Fibroblast of the conjunctiva (primary cell): ENCODE results near the gene LRRC72.
A peak's percentile ranks its signal among the peaks of the same experiment; 100 is the strongest.
"Not testable (repeated sequence)": the region's sequence is repeated elsewhere in the genome, so short reads cannot be mapped to it uniquely, and the experiment has no call there.

ENCODE experiments used
- DNase-seq: peaks from one replicate; pipeline ENCODE4 v3.0.0-alpha.2; 2010; ENCODE audit warnings: low read depth

The LRRC72 gene

DNA sequence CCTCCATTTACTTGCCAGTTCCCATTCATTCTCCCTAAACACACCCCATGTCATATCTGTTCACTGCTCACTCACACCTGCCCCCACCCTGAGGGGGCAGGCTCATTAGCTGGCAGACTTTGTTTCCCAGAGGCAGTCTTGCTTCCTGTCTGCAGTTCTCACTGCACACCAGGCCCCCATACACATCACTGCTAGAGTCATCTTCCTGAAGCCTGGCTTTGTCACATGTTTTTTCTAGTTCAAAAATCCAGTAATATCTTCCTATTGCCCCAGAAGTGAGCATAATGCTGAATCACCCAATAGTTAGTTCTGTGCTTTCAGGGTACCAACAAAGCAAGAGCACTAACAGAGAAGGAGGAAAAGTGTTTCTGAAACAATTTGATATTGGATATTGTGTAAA, 1.9 kb downstream of the LRRC72 start:
- DNase-seq: no peak

DNA sequence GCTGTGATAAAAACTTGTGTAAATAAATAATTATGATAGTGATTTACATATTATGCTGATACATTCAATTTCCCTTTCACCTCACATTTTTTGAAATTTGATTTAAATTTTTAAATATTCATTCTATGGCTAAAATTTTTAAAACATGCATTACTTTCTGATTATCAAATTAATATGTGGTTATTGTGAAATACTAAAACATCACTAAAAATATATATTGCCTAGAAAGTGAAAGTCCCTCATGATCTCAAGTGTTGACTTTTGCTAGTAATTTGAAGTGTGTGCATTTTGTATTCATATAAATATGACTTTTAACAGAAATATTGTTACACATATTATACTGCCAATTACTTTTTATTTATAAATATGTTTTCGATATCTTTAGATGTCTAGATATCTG, 3.1 kb downstream of the LRRC72 start:
- no peak for DNase-seq

DNA sequence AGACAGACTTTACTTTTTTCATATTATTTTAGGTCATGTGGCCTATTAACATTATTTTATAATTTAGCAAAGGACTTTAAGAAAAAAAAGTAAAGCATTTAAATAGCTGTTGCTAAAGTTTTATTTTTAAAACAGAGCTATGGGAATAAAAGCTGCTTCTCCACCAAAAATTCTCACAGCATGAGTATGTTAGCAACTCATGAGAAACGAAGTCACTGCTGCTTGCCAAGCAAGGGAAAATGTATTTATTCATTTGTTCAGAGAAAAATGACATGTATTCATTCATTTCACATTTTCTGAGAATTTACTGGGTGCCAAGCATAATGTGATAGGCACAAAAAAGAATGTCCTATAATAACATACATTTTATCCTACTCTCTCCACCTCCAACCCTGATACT, 5.1 kb downstream of the LRRC72 start:
- no peak for DNase-seq

DNA sequence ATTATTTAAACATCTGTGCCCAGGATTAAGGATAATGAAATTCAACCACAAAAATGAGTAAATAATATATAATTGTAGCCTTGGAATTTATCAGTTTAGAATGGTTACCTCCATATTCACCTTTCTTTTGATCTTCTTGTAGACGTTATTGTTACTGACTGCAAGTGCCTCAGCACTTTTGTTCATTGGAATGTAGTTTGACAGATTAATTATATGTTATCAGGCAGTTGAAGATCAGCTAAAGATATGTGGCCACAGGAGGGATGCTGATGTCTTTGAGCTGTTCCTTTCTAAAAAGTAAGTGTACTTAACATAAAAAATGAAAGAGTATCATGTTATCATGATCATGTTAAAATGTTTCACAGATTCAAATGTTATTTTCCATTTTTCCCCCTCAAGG, 5.6 kb downstream of the LRRC72 start:
- no peak for DNase-seq

DNA sequence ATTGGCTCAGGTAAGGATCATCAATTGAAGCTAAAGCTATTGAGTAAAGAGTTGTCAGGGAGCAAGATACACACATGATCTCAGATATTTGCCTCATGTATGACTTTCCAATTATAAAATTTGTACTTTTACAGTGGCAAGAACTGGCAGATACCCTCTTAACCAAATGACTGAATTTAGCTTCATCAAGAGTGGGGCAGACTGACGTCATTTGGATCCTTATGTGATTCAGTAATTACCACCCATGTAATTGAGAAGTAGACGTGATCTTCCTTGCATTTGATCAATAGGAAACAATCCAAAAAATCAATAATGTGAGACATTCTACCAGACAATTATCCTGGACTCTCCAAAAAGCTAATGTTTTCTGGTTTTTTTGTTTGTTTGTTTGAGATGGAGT, 8.9 kb downstream of the LRRC72 start:
- no peak for DNase-seq

DNA sequence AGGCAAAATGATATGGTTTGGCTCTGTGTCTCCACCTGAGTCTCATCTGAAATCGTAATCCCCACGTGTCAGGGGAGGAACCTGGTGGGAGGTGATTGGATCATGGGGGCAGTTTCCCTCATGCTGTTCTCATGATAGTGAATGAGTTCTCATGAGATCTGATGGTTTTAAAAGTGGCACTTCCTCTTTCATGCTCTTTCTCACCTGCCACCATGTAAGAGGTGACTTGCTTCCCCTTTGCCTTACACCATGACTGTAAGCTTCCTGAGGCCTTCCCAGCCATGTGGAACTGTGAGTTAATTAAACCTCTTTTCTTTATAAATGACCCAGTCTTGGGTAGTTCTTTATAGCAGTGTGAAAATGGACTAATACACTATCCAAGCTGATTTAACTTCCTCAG, 13.9 kb downstream of the LRRC72 start:
- not testable (repeated sequence) for DNase-seq

DNA sequence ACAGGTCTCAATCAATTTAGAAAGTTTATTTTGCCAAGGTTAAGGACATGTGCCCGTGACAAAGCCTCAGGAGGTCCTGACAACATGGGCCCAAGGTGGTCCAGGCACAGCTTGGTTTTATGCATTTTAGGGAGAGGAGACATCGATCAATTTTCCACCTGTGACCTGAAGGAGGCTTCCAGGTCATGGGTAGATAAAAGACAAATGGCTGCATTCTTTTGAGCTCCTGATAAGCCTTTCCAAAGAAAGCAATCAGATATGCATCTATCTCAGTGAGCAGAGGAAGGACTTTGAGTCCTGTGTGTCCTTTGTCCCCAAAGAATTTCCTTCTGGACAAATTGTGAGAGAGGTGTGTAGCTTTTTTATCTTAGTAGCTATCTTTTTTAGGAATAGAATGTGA, 15.8 kb downstream of the LRRC72 start:
- no peak for DNase-seq

DNA sequence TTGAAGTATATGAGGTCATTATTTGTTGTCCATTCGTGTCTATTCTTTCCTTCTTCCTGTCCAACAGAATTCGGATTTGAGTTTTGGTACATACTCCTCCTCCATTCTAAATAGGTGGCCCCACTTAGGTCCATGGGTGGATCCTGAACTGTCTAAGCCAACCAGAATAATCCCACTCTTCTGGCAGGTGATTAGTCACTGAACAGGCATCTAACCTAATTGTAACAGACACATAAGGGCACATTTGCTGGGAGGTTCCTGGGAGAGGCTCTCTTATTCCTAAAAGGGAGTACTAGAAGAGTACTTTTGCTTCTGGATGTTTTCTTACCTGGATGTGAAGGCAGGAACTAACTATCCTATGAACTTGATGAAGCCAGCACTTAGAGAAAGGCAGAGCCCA, 16.8 kb downstream of the LRRC72 start:
- no peak for DNase-seq

DNA sequence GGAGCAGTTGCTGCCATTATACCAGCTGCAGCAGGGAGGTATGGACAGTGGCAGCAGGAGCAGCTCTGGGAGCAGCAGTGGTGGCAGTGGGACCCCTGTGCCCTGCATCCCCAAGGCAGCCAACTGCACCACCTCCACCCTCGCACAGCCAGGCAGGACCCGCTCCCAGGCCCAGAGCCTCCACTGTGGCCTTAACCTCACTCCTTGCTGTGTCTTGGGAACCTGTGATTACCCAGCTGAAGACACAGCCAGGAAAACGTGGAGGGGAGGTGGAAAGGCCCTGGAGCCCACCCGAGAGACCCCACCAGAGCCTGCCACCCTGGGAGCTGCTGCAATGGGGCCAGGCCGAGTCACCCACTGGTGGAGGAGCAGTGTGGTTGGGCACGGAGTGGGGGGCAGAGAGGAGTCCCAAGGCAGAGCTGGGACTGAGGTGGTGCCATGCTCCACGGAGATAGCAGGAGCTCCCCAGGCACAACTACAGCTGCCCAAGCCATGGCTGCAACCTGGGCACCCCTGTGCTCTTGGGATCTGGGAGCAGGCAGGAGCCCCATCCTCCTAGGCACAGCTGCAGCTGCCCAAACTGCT, 20.4 kb downstream of the LRRC72 start:
- no peak for DNase-seq

DNA sequence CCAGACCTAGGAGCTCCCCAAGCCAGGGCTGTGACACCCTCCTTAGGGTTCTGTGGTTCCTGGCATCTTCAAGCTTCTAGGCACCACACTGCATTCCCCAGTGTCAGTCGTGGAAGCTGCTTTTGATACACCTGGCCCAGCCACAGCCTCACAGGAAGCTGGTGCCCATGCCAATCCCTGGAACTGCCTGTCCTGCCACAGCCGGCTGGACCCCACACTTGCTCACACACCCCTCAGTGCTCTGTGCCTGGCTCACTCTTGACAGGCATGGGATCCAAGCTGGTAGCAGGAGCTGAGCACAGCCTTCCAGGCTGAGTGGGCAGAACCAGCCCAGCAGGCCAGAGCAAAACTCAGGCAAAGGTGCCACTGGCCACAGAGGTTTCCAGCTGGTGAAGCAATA, 21.8 kb downstream of the LRRC72 start:
- no peak for DNase-seq

DNA sequence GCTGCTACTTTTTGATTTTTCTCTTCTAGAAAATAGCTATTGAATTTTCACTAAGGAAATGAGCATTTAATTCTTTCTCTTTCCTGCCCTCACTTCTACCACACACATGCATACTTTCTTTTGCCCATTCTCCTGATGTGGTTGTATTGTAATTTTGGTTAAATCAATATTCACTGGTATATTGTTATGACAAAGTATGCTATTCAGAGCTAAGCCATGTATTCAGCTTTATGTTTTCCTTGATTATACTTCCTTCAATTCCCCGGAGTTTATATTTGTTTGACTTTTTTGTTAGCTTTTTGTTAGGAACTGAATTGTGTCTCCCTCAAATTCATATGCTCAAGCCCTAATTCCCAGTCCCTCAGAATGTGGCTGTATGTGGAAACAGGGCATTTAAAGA, 24.0 kb downstream of the LRRC72 start:
- DNase-seq: no peak

DNA sequence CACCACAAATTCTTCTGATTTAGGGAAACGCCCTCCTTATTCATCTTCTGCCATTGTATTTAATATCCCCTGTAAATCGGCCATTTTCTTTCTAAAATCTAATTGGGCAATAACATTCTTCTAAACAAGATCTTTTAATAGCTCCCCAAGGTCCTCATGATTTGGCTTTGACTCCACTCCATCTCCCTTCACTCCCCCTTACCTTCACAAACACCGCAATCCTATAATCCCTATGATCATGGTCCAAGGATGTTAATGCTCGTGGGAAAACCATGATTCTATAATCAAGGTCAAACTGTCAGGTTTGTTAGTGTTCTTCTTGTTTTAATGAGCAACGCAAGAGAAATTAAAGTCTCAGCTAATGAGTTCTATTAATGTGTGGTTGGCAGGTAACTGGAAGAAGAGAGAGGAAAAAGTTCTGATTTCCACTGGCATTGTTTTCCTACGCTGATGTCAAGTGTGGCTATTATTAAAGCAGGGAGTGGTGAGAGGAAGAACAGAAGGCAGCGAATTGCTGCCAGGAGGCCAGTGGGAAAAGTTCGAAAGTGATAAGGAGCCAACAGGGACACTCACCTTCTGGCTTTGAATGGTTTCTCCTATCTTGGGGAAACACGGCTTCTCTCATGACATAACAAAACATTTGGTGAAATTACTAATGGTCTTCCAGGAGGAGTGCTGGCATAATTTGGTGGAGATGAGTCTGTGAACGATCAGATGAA, 28.1 kb downstream of the LRRC72 start:
- no peak for DNase-seq

DNA sequence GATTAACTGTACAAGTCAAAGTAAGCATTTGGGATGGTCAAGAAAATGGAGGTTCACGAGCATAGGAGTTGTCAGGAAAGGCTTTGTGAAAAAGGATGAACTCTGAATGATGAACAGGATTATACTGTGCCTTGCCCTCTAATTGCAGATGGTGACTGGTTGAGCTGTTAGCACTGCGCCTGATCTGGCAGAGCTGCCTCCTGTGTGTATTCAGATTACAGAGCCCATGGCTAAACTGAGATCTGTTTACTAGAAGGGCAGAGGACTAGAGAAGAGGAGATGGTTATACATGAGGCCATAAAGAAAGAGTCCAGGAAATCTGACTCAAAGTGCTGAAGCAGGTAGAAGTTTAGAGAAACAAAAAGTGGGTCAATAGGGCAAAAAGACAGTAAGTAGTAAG, 29.7 kb downstream of the LRRC72 start:
- DNase-seq: no peak

DNA sequence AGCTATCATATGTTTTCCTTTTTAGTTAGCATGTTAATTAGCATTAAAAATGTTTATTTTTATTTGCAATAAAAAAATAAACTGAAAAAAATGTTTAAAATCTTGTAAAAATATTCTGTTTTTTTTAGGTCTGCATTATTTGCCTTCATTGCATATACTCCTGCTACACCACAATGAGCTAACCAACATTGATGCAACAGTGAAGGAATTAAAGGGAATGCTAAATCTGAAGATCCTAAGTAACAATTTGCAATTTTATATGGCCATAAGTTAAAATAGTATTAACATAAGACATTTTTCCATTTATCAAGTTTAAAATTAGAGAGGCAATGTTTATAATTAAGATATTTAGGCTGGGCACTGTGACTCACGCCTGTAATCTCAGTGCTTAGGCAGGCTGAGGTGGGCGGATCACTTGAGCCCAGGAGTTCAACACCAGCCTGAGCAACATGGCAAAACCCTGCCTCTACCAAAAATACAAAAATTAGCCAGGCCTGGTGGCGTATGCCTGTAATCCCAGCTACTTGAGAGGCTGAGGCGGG, 32.2 kb downstream of the LRRC72 start:
- no peak for DNase-seq

DNA sequence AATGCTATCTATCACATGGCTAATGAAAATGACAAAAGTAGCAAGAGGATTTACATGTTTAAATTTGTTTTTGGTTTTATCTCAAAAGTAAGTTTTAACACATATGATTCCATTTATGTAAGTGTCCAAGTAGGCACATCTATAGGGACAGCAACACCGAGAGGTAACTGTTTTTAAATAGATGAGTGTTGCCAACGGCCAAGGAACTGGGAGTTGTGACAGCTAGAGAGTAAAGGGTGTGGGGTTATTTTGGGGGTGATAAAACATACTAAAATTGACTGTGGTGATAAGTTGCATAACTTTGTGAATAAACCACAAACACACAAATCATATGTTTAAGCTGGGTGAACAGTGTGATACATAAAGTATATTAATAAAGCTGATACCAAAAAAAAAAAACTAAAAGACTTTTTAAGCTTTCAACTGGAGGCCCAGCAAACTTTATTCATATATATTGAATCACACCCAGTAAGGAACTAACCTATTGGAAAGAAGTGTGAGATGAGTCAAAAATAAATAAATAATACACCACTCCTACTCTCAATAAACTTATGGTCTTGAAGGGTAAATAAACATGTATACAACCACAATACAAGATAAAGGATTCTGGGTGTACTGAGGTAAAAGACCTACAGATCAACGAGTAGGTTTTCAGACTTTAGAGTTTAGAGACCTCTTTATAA, 33.0 kb downstream of the LRRC72 start:
- DNase-seq: no peak

DNA sequence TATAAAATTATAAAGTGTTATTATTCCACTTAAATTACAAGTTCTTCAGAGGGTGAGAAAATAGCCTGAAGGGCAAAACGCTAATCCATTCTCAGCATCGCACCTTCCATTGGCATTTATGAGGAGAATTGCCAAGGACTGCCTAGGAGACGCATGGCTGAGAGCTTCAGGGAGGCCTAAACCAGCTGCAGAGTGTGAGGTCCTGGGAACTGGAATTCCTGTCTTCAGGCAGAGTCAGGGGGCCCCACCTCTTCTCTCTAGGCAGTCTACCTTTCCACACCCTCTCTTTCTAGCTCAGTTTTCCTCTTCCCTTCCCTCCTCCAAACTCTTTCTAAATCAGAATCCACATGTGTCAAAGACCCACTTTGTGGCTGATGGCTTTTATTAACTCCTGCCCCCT, 35.3 kb downstream of the LRRC72 start:
- DNase-seq: no peak

DNA sequence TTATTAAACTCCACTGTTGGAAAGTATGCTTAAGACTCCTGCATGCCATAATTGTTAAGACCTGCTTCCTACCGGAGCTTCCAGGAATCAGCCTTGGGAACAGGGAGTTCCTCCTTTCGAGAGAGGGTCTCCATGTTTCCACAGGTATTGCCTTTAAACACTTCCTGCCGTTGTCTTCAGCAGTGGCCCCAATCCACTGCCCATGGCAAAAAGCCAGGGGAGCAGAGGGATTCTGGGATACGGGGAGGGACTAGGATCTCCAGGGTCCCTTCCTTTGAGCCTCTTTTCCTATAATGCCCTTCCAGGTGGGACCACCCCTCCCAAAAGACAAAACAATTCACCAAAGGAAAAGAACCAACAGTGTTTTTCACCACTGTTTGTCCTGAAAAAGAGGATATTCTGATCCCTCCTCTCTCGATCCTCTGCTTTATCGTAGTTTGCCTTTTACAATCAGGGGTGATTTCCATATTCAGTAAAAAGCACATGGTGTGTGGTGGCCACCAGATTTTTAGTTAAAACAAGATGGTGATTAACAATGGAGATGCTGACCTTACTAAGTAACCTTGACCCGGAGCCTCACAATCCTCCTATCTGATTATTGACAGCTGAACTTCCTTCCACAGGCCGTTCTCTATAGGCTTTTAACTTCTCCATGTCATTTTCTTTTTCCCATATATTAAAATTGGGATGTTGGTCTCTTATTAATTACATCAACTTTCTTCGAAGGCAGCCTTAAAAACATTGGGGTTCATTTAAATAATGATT, 36.0 kb downstream of the LRRC72 start:
- no peak for DNase-seq

DNA sequence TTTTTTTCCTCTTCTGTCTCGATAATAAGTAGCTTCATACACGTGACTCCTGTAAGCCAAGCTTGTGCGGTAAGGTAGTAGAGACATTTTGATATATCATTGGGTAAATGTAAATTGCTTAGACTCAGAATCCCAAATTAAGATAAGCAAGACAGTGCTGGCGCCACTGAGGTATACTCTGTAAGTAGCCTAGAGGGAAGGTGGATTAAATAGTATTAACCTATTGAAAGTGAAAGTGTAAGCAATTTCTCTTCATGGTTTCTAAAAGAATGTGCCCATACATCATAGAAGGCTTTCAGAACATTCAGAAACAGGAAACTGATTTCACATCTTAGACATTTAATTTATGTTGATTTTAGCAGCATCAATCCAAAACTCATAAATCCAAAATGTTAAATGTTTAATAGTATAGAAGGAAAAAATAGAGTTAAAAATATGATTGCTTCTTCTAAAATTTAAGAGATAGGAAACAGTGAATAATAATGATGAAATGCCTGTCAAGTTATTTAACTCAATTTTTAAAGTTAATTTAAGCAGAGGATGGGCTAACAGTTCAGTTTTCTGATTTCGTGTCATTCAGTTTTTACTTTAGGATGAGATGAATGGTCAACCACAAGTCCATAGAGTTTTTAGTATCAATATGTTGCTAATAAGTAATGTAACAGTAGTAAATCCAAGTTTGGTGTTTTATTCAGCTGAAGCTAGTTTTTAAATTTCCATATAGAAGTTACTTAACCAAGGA, 36.8 kb downstream of the LRRC72 start:
- DNase-seq: no peak

DNA sequence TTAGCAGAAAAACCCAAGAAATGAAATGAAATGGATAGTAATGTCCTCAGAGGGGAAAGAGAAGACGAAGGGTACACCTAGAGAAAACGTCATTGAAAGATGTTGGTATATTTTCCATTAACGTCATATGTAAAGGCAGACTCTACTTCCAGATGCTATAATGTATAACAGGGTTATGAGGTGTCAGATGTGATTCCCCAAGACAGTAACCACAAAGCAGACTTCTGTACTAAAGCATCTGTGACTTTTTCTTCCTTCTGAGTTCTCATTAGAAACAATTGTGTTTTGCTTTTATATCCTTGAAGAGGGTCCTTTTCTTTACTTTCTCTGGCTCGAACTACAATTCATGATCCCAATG, 37.4 kb downstream of the LRRC72 start:
- no peak for DNase-seq

DNA sequence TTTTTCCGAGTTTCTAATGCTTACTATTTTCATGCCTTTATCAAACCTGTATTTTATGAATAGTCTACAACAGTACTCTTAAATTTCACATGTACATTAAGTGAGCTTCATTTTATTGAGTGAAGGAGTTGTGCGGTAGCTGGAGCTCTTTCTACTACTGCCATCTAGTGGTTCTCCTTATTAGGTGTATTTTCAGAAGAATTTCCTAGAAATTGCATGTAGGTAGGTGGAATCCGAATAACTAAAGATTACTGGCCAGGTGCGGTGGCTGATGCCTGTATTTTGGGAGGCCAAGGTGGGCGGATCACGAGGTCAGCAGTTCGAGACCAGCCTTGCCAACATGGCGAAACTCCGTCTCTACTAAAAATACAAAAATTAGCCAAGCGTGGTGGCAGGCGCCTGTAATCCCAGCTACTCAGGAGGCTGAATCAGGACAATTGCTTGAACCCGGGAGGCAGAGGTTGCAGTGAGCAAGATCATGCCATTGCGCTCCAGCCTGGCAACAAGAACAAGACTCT, 38.3 kb downstream of the LRRC72 start:
- DNase-seq: peak; percentile 26

DNA sequence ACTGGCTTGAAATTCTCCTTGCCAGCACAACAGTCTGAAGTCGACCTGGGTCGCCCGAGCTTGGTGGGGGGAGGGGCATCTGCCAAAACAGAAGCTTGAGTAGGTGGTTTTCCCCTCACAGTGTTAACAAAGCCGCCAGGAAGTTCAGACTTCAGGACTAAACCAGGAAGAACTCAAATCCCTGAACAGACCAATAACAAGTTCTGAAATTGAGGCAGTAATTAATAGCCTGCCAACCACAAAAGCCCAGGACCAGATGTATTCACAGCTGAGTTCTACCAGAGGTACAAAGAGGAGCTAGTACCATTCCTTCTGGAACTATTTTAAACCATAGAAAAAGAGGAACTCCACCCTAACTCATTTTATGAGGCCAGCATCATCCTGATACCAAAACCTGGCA, 45.3 kb downstream of the LRRC72 start:
- DNase-seq: no peak

DNA sequence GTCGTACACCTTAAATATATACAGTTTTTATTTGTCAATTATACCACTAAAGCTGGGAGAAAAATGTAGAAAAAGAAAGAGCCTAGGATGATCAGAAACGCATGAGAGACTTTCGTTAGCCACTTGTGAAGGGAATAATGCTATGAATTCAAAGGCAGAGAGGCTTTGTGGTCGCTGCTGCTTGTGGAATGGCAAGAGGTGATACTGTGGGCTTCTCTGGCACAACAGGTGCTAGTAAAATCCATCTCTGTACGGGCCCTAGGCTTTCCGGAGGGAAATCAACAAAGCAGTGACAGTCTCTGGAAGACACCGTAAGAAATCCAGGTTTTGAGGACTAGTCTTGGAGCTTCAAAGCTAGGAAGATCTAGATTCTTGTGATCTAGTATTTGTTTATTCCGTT, 52.6 kb downstream of the LRRC72 start:
- DNase-seq: no peak
